Caco-2 (cell line): ENCODE data around the gene KIDINS220. TPM values are rescaled to one million over a fixed set of nuclear protein-coding genes. Genes with fewer than 3 reads are reported as not detected.

Experiments used
- BruUV-seq: library from RNA; stranded (reverse); fragments of 400-500 nt; replicated peaks from 2 replicates; lab custom pipeline; 2021; lab: Mats Ljungman, UMichigan
- CTCF ChIA-PET: fragments of 300-600 bp; sonication (Branson Sonifier 250); formaldehyde crosslinking; loops from one replicate; lab custom pipeline; 2022; ENCODE audit warnings: antibody characterized with exemption; lab: Charles Lee
- POLR2A ChIA-PET: fragments of 300-600 bp; sonication (Branson Sonifier 250); formaldehyde crosslinking; loops from one replicate; lab custom pipeline; 2022; ENCODE audit warnings: antibody characterized with exemption; lab: Charles Lee
- DNase-seq, 2 experiments: peaks; one replicate each; pipeline versions ENCODE4 v3.0.0 to v3.0.0-alpha.2; 2020 to 2022
- H3K27me3 ChIP-seq: replicated peaks from 2 replicates; pipeline ENCODE4 v1.6.0; 2011; ENCODE audit warnings: low read length; ENCODE audit not compliant: control insufficient read depth, insufficient read depth
- H3K36me3 ChIP-seq: 2 replicates; pipeline ENCODE4 v1.5.1; 2011; ENCODE audit warnings: low read length; ENCODE audit not compliant: control insufficient read depth, insufficient read depth
- H3K4me1 ChIP-seq: fragments of 250-450 bp; sonication (Bioruptor Pico); 2 replicates; pipeline ENCODE4 v1.5.1; 2020; ENCODE audit warnings: mild to moderate bottlenecking
- H3K4me3 ChIP-seq: 2 replicates; pipeline ENCODE4 v1.5.1; 2011; ENCODE audit warnings: low read depth, mild to moderate bottlenecking, control low read depth, low read length
- H3K9me3 ChIP-seq: fragments of 250-450 bp; sonication (Bioruptor Pico); 2 replicates; pipeline ENCODE4 v1.5.1; 2020; ENCODE audit warnings: mild to moderate bottlenecking, moderate library complexity
- H3K27ac Mint-ChIP-seq: one replicate; pipeline ENCODE4 v1.8.0; 2022; ENCODE audit warnings: mixed read lengths; ENCODE audit not compliant: unreplicated experiment
- H3K27me3 Mint-ChIP-seq: one replicate; pipeline ENCODE4 v1.8.0; 2022; ENCODE audit warnings: mixed read lengths; ENCODE audit not compliant: insufficient read depth, unreplicated experiment
- H3K36me3 Mint-ChIP-seq: one replicate; pipeline ENCODE4 v1.8.0; 2022; ENCODE audit warnings: mild to moderate bottlenecking, mixed read lengths; ENCODE audit not compliant: insufficient read depth, unreplicated experiment
- H3K4me1 Mint-ChIP-seq: one replicate; pipeline ENCODE4 v1.8.0; 2022; ENCODE audit warnings: low read depth, mixed read lengths; ENCODE audit not compliant: unreplicated experiment
- H3K4me3 Mint-ChIP-seq: one replicate; pipeline ENCODE4 v1.8.0; 2022; ENCODE audit warnings: mild to moderate bottlenecking, moderate library complexity, mixed read lengths; ENCODE audit not compliant: unreplicated experiment
- H3K9me3 Mint-ChIP-seq: one replicate; pipeline ENCODE4 v1.8.0; 2022; ENCODE audit warnings: mixed read lengths; ENCODE audit not compliant: unreplicated experiment
- intact Hi-C: fragments of 100-400 bp; cut with micrococcal nuclease; formaldehyde crosslinking; loops from one replicate; pipeline ENCODE4 v1.10.0; 2022; ENCODE audit not compliant: unreplicated experiment
- total RNA-seq: library from RNA; stranded (reverse); gene quantifications from 2 replicates; pipeline ENCODE4 v1.2.3, GENCODE V29; 2022
- TF ChIP-seq, protein P1 (sequence below), 2 experiments: fragments of 200-600 bp in 1 of 2; IDR thresholded peaks; 1 replicate in 1 of 2; 2 replicates in 1 of 2; pipeline versions ENCODE4 v1.5.1 to v1.8.0; 2011 to 2022; ENCODE audit warnings: antibody characterized with exemption in 1 of 2, control low read depth in 1 of 2, inconsistent platforms in 1 of 2, low read depth in 1 of 2, low read length in 1 of 2, mild to moderate bottlenecking in 1 of 2, moderate library complexity in 1 of 2; ENCODE audit not compliant: insufficient read depth in 1 of 2, severe bottlenecking in 1 of 2, unreplicated experiment in 1 of 2

KIDINS220 gene
- total RNA-seq, 1 experiment from 2014 or later, result 32.8 TPM

DNA sequence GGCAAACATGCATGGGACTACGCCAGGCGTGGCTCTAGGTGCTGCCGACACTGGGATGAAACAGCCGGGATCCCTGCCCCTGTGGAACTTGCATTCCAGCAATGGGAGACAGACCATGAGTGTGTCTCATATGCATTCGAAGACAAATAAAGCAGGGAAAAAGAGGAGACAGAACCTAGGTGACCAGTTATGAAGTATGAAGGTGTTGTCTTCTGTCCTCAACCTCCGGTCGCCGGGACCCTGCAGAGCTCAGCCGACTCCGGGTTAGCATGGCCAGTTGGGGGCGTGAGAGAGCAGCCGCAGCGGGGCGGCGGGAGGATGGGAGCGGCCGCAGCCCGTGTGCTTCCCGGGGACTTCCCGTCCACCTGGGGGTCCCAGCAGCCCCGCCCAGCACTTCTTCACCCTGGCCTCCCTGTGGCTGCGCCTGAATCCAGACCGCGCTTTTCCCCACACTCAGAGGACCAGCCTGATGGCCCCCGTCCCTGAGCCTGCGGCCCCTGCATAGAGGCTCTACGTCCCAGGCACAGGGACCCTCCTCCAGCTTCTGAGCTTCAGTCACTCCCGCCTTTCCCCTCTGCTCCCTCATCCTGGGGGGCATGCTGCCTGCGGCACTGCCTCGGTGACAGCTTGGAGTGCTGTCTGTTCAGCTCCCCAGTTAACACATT is 144.1 kb downstream of the KIDINS220 start:
- Histone ChIP-seq H3K27me3 (no peaks in the 10 kb centered on the region), H3K4me1 (no peaks in the 10 kb centered on the region), H3K4me3 (no peak overlapping the region), H3K9me3 (no peaks in the 10 kb centered on the region), H3K36me3 (no peaks in the 10 kb centered on the region; the same call in 1 of the 2 replicates)
- intact Hi-C loops, result no loop called here
- Mint-ChIP-seq H3K4me3 (no peak overlapping the region), H3K36me3 (no peaks in the 10 kb centered on the region), H3K27me3 (no peaks in the 10 kb centered on the region), H3K4me1 (no peaks in the 10 kb centered on the region), H3K9me3 (no peaks in the 10 kb centered on the region), H3K27ac (no peak overlapping the region)
- ChIA-PET POLR2A (no interaction called here), CTCF (interaction anchor here (0.9 kb wide), 1 partner anchor 66 kb away, joined by 5 read pairs; no protein-coding TSS in a partner anchor)
- BruUV-seq, result no TSS peak
- peak in 1 of 2 experiments; percentile 26 for DNase-seq
- TF ChIP-seq, protein P1, sequence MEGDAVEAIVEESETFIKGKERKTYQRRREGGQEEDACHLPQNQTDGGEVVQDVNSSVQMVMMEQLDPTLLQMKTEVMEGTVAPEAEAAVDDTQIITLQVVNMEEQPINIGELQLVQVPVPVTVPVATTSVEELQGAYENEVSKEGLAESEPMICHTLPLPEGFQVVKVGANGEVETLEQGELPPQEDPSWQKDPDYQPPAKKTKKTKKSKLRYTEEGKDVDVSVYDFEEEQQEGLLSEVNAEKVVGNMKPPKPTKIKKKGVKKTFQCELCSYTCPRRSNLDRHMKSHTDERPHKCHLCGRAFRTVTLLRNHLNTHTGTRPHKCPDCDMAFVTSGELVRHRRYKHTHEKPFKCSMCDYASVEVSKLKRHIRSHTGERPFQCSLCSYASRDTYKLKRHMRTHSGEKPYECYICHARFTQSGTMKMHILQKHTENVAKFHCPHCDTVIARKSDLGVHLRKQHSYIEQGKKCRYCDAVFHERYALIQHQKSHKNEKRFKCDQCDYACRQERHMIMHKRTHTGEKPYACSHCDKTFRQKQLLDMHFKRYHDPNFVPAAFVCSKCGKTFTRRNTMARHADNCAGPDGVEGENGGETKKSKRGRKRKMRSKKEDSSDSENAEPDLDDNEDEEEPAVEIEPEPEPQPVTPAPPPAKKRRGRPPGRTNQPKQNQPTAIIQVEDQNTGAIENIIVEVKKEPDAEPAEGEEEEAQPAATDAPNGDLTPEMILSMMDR (IDR thresholded peaks at IDR 0.05; ENCODE audit: insufficient read depth in 1 of 2, low read depth in 1 of 2, low read length in 1 of 2, severe bottlenecking in 1 of 2, unreplicated experiment in 1 of 2), result peak in 1 of 2 experiments; percentile 14

DNA sequence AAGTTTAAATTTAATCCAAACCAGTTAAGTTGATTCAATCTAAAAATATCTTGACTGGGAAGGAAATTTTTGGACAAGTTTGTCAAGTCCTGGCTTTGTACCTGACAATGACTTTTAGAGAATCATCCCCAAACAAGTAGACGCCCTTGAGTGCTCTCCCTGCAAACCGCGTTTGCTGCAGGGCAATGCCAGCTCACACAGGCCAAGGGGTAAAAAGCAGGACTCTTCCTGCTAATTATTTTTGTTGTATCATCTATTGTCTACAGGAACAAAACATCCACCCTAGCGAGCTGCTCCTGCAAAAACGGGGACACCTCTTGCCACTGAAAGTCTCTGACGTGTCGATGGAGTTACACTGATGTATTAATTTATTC is 144.6 kb downstream of the KIDINS220 start:
- intact Hi-C loops, result no loop called here
- POLR2A ChIA-PET, result no interaction called here
- TF ChIP-seq, protein P1 (IDR thresholded peaks at IDR 0.05; ENCODE audit: insufficient read depth in 1 of 2, low read depth in 1 of 2, low read length in 1 of 2, severe bottlenecking in 1 of 2, unreplicated experiment in 1 of 2), result no peak
- no peaks in the 10 kb centered on the region for H3K27me3 ChIP-seq
- H3K9me3 ChIP-seq, result no peaks in the 10 kb centered on the region
- H3K36me3 ChIP-seq, result no peaks in the 10 kb centered on the region; the same call in 1 of the 2 replicates
- Mint-ChIP-seq H3K27me3 (no peaks in the 10 kb centered on the region), H3K4me1 (no peaks in the 10 kb centered on the region), H3K27ac (no peak overlapping the region), H3K4me3 (no peak overlapping the region), H3K9me3 (peaks cover 5% of the 10 kb centered on the region), H3K36me3 (no peaks in the 10 kb centered on the region)
- DNase-seq, result no peak
- CTCF ChIA-PET, result no interaction called here
- no peaks in the 10 kb centered on the region for H3K4me1 ChIP-seq
- no TSS peak for BruUV-seq
- no peak overlapping the region for H3K4me3 ChIP-seq

DNA sequence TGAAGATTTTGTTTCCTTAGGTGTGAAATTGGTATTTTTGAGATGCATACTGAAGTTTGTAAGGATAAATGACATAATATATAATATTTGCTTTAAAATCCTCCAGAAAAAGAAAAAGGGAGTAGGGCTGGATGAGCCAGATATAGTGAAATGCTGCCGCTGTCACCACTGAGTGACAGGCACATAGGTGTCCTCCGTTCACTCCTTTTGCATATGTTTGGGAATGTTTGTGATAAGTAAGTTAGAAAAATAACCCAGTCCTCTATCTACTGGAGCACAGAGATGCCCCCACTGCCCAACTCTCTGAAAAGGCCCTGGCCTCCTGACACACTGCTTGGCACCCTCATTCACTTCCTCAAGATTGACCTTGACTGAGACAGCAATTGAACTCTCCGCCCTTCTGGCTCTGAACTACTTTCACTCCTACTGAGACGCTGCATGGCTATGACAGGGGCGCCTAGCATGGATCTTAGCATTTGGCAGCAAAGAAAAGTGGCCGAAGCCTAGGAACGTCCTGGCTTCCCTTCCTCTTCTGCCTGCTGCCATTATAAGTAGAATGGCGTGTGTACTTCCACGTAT is 145.5 kb downstream of the KIDINS220 start:
- no peaks in the 10 kb centered on the region for H3K36me3 Mint-ChIP-seq
- BruUV-seq, result no TSS peak
- peaks cover 12% of the 10 kb centered on the region for H3K9me3 Mint-ChIP-seq
- Histone ChIP-seq H3K9me3 (no peaks in the 10 kb centered on the region), H3K4me1 (no peaks in the 10 kb centered on the region), H3K36me3 (no peaks in the 10 kb centered on the region; the same call in 1 of the 2 replicates), H3K27me3 (no peaks in the 10 kb centered on the region), H3K4me3 (no peak overlapping the region)
- DNase-seq, result no peak
- intact Hi-C loops, result no loop called here
- POLR2A ChIA-PET, result no interaction called here
- CTCF ChIA-PET, result no interaction called here
- TF ChIP-seq, protein P1 (IDR thresholded peaks at IDR 0.05; ENCODE audit: insufficient read depth in 1 of 2, low read depth in 1 of 2, low read length in 1 of 2, severe bottlenecking in 1 of 2, unreplicated experiment in 1 of 2), result no peak
- H3K4me3 Mint-ChIP-seq, result no peak overlapping the region
- no peaks in the 10 kb centered on the region for H3K4me1 Mint-ChIP-seq
- H3K27ac Mint-ChIP-seq, result no peak overlapping the region
- no peaks in the 10 kb centered on the region for H3K27me3 Mint-ChIP-seq
